Parathyroid adenoma (tissue), 2 donors: ENCODE results near the gene H2AZ2.
"Not testable (repeated sequence)": the region's sequence is repeated elsewhere in the genome, so short reads cannot be mapped to it uniquely, and the experiment has no call there.

ENCODE experiments used
- H2AFZ ChIP-seq: fragments of 300-600 bp; sonication (generic); one replicate; pipeline ENCODE4 v1.7.0; 2017; ENCODE audit warnings: antibody characterized with exemption, mild to moderate bottlenecking
- H3K27ac ChIP-seq: fragments of 300-600 bp; sonication (generic); one replicate; pipeline ENCODE4 v1.7.0; 2017
- H3K27me3 ChIP-seq: fragments of 300-600 bp; sonication (generic); one replicate; pipeline ENCODE4 v1.7.0; 2017; ENCODE audit warnings: low read length; ENCODE audit not compliant: control insufficient read depth, insufficient read depth
- H3K36me3 ChIP-seq: fragments of 300-600 bp; sonication (generic); one replicate; pipeline ENCODE4 v1.7.0; 2017; ENCODE audit warnings: low read length; ENCODE audit not compliant: control insufficient read depth, insufficient read depth
- H3K4me1 ChIP-seq: fragments of 300-600 bp; sonication (generic); one replicate; pipeline ENCODE4 v1.7.0; 2017; ENCODE audit warnings: control low read depth
- H3K4me2 ChIP-seq: fragments of 300-600 bp; sonication (generic); one replicate; pipeline ENCODE4 v1.7.0; 2017; ENCODE audit warnings: low read length
- H3K4me3 ChIP-seq: fragments of 300-600 bp; sonication (generic); one replicate; pipeline ENCODE4 v1.7.0; 2017; ENCODE audit warnings: low read depth, low read length
- H3K79me2 ChIP-seq: fragments of 300-600 bp; sonication (generic); one replicate; pipeline ENCODE4 v1.7.0; 2017; ENCODE audit warnings: control low read depth
- H3K9ac ChIP-seq: fragments of 300-600 bp; sonication (generic); one replicate; pipeline ENCODE4 v1.7.0; 2017; ENCODE audit warnings: mild to moderate bottlenecking
- H3K9me3 ChIP-seq: fragments of 300-600 bp; sonication (generic); one replicate; pipeline ENCODE4 v1.7.0; 2017; ENCODE audit warnings: low read length; ENCODE audit not compliant: control insufficient read depth
- TF ChIP-seq, protein P1 (sequence below): fragments of 300-600 bp; sonication (generic); IDR thresholded peaks from one replicate; pipeline ENCODE4 v1.7.0; 2017; ENCODE audit warnings: antibody characterized with exemption, mild to moderate bottlenecking
- donor health status: primary hyperparathyroidism.

The H2AZ2 gene

DNA sequence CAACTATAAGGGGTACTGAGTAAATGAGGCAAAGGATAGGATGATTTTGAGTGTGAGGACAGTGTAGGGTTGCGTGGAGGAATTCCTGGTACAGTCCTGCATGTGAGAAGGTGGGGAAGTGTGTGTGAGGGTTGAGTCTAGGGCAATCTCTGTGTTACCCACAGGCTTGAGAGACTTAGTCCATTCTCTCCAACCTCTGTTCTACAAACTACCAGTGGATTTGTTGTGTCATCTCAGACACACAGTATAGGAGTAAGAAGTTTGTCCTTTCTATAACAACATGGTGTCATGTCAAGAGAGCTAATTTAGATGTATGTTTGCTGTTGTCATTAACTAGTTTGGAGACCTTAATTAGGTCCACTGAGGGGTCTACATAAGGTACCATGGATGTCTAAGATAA lies 24.9 kb upstream of the H2AZ2 start:
- no peak overlapping the region for H3K27ac ChIP-seq
- TF ChIP-seq, protein P1, sequence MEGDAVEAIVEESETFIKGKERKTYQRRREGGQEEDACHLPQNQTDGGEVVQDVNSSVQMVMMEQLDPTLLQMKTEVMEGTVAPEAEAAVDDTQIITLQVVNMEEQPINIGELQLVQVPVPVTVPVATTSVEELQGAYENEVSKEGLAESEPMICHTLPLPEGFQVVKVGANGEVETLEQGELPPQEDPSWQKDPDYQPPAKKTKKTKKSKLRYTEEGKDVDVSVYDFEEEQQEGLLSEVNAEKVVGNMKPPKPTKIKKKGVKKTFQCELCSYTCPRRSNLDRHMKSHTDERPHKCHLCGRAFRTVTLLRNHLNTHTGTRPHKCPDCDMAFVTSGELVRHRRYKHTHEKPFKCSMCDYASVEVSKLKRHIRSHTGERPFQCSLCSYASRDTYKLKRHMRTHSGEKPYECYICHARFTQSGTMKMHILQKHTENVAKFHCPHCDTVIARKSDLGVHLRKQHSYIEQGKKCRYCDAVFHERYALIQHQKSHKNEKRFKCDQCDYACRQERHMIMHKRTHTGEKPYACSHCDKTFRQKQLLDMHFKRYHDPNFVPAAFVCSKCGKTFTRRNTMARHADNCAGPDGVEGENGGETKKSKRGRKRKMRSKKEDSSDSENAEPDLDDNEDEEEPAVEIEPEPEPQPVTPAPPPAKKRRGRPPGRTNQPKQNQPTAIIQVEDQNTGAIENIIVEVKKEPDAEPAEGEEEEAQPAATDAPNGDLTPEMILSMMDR: no peak
- no peaks in the 10 kb centered on the region for H3K9me3 ChIP-seq
- no peak overlapping the region for H3K4me2 ChIP-seq
- H3K79me2 ChIP-seq: peaks cover 11% of the 10 kb centered on the region
- no peaks in the 10 kb centered on the region for H3K4me1 ChIP-seq
- H2AFZ ChIP-seq: no peak overlapping the region
- no peaks in the 10 kb centered on the region for H3K27me3 ChIP-seq
- H3K9ac ChIP-seq: no peak overlapping the region
- no peaks in the 10 kb centered on the region for H3K36me3 ChIP-seq
- H3K4me3 ChIP-seq: no peak overlapping the region

- not testable (repeated sequence) for H2AFZ ChIP-seq, H3K27me3 ChIP-seq, H3K4me2 ChIP-seq, H3K36me3 ChIP-seq, H3K27ac ChIP-seq, H3K9ac ChIP-seq, H3K4me1 ChIP-seq, H3K9me3 ChIP-seq, H3K4me3 ChIP-seq
- peaks cover 11% of the 10 kb centered on the region for H3K79me2 ChIP-seq
Measured at GRCh38 chr7:44871918-44872317, 24.0 kb upstream of the H2AZ2 start.

DNA sequence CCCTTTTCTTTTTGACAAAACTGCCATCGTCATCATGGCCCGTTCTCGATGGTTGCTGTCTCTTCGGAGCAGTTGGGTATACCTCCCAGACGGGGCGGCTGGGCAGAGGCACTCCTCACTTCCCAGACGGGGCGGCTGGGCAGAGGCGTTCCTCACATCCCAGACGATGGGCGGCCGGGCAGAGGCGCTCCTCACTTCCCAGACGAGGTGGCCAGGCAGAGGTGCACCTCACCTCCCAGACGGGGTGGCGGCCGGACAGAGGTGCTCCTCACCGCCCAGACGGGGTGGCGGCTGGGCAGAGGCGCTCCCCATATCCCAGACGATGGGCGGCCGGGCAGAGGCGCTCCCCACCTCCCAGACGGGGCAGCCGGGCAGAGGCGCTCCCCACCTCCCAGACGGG lies 22.9 kb upstream of the H2AZ2 start:
- not testable (repeated sequence) for H3K27ac ChIP-seq, H3K36me3 ChIP-seq

DNA sequence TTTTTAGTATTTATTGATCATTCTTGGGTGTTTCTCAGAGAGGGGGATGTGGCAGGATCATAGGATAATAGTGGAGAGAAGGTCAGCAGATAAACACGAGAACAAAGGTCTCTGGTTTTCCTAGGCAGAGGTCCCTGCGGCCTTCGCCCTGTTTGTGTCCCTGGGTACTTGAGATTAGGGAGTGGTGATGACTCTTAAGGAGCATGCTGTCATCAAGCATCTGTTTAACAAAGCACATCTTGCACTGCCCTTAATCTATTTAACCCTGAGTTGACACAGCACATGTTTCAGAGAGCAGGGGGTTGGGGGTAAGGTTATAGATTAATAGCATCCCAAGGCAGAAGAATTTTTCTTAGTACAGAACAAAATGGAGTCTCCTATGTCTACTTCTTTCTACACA lies 22.4 kb upstream of the H2AZ2 start:
- H3K9ac ChIP-seq, H3K27me3 ChIP-seq, H3K4me3 ChIP-seq, H3K36me3 ChIP-seq, H3K4me2 ChIP-seq, H3K27ac ChIP-seq, H3K9me3 ChIP-seq, H3K4me1 ChIP-seq, H2AFZ ChIP-seq: not testable (repeated sequence)
- H3K79me2 ChIP-seq: peaks cover 11% of the 10 kb centered on the region

More for the DNA sequence above, 22.9 kb upstream of the H2AZ2 start:
- peaks cover 11% of the 10 kb centered on the region for H3K79me2 ChIP-seq
- not testable (repeated sequence) for H3K9ac ChIP-seq, H3K9me3 ChIP-seq, H3K4me3 ChIP-seq, H3K4me2 ChIP-seq, H3K4me1 ChIP-seq, H2AFZ ChIP-seq, H3K27me3 ChIP-seq

GRCh38 chr7:44867073-44867995 lies 19.4 kb upstream of the H2AZ2 start:
- TF ChIP-seq, protein P1: no peak
- Histone ChIP-seq H3K27me3 (no peaks in the 10 kb centered on the region), H3K4me2 (no peak overlapping the region), H3K4me1 (no peaks in the 10 kb centered on the region), H2AFZ (no peak overlapping the region), H3K79me2 (peaks cover 4% of the 10 kb centered on the region), H3K9ac (no peak overlapping the region), H3K9me3 (no peaks in the 10 kb centered on the region), H3K4me3 (no peak overlapping the region), H3K36me3 (no peaks in the 10 kb centered on the region), H3K27ac (no peak overlapping the region)

DNA sequence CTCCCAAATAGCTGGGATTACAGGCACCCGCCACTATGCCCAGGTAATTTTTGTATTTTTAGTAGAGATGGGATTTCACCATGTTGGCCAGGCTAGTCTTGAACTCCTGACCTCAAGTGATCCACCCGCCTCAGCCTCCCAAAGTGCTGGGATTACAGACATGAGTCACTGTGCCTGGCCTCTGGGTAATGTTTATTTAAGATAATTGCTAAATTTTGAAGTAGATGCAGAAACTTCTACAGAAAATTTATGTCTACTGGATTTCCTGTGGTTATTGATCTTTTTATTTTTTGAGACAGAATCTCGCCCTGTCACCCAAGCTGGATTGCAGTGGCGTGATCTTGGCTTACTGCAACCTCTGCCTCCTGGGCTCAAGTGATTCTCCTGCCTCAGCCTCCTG lies 14.1 kb upstream of the H2AZ2 start:
- H3K4me2 ChIP-seq, H3K9ac ChIP-seq, H3K79me2 ChIP-seq, H3K27me3 ChIP-seq, H3K27ac ChIP-seq, H3K36me3 ChIP-seq, H3K4me1 ChIP-seq, H2AFZ ChIP-seq, H3K4me3 ChIP-seq, H3K9me3 ChIP-seq: not testable (repeated sequence)
